ENCODE results near the gene VKORC1L1.
"Not testable (repeated sequence)": the region's sequence is repeated elsewhere in the genome, so short reads cannot be mapped to it uniquely, and the experiment has no call there.

VKORC1L1 gene

DNA sequence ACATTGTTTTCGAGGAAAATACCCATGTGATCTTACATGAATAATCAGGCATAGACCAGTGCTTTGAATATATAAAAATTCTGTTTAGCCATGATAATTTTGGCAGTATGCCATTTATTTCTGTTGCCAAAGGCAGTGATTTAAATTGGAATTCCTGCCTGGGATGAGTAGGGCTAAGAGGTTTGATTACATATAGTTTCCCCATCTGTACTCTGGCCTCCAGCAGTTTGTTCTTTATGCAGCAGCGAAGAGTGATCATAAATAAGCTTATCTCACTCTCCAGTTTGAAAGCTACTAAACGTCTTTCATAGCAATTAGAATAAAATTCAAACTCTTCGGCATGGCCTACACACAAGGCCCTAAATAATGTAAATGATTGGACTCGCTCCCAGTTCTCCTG lies 72.9 kb downstream of the VKORC1L1 start:
- not testable (repeated sequence) for DNase-seq

DNA sequence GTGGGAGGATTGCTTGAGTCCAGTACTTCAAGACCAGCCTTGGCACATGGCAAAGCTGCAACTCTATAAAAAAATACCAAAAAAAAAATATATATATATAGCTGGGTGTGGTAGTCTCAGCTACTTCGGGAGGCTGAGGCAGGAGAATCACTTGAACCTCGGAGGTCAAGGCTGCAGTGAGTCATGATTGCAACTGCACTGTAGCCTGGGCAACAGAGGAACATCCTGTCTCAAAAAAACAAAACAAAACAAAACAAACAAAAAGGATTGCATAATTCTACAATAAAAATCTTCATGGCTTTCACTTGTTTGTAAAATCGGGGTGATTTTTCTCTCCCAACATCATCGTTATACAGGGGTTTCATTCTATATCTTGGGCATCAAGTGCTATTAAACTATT lies 74.0 kb downstream of the VKORC1L1 start:
- no peak for DNase-seq

DNA sequence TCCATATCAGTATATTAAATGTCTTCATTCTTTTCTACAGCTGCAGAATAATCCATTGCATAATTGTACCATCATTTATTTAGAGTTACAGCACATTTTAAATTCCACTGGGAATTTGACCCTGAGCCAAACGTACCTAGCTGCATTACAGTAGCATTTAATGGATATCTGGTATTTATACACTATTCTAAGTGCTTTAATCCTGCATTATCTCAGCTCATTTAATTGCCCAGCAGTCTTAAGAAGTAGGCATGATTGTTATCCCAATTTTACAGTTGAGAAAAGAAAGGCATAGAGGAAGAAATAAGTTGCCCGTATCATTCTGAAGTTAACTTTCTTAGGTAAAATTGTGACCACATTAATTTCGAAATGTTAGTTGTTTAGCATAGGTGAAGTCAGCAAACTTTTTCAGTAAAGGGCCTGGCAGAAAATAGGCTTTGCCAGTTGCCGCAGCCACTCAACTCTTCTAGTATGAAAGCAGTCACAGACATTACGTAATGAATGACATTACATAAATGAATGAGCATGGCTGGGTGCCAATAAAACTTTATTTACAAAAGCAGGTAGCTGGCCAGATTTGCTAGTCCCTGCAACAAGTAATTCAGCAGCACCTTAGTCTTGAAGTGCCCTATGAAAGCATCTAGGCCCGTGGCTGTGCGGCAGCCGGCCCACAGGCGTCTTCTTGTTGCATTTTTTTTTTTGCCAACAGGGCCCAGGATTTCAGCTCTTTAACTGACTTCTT lies 79.1 kb downstream of the VKORC1L1 start:
- no peak for DNase-seq

DNA sequence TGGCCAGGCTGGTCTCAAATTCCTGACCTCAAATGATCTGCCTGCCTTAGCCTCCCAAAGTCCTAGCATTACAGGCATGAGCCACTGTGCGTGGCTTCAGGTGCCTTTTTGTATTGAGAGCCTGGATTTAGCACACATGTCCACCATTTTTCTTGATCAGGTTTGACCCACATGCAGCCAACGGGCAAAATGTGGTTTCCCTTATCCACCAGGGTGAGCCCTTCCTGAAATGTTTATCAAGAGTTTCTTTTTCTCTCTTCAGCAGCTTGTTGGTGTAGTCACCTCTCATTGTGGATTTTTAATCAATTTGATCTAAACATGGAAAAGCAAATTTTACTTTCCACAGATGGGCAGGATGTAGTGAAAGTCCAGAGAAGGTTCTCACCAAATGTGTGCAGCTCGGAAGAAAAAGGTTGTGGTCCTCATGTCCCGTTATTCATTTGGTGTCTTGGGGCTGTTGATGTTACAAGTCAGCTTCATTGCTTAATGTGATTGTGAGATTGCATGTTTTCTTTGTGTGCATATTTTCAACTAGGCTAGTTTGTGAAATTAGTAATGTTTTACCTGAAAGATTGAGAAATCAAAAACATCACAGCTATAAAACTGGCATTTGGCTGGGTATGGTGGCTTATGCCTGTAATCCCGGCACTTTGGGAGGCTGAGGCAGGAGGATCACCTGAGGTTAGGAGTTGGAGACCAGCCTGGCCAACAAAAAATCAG lies 80.3 kb downstream of the VKORC1L1 start:
- DNase-seq = no peak

DNA sequence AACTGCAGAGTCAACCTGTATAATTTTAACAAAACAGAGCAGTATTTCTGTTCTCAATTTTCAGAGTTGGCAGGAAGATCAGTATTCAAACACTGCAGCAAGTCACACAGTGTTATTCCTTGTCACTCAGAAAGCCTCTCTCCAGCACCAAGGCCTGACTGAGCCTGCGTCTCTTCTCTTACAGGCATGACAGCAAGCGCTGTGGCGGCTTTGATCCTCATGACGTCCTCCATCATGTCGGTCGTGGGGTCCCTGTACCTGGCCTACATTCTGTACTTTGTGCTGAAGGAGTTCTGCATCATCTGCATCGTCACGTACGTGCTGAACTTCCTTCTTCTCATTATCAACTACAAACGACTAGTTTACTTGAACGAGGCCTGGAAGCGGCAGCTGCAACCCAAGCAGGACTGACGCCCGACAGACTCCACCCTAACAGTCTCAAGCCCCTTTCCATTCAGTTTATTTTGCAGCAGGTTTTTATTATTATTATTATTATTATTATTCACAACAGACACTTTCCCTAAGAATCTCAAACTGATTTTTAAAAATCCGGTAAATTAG lies 81.1 kb downstream of the VKORC1L1 start:
- no peak for DNase-seq

DNA sequence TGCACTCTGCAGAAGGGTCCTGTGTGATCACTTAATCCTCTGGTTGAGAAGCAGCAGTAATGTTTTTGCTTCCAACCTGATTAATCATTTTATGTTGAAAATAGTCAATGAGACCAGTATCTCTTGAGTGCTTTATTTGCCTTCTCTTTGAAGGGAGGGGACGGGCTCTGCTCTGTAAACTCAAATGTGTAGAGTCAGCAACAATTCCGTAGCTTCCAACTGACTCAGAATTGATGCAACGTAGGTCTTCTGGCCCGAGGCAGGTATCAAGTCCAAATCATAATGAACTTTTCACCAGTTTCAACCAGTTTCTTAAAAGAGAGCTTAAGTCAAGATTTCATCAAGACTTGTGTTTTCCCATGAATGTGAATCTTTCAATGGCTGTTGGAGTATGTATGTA lies 82.8 kb downstream of the VKORC1L1 start:
- no peak for DNase-seq

DNA sequence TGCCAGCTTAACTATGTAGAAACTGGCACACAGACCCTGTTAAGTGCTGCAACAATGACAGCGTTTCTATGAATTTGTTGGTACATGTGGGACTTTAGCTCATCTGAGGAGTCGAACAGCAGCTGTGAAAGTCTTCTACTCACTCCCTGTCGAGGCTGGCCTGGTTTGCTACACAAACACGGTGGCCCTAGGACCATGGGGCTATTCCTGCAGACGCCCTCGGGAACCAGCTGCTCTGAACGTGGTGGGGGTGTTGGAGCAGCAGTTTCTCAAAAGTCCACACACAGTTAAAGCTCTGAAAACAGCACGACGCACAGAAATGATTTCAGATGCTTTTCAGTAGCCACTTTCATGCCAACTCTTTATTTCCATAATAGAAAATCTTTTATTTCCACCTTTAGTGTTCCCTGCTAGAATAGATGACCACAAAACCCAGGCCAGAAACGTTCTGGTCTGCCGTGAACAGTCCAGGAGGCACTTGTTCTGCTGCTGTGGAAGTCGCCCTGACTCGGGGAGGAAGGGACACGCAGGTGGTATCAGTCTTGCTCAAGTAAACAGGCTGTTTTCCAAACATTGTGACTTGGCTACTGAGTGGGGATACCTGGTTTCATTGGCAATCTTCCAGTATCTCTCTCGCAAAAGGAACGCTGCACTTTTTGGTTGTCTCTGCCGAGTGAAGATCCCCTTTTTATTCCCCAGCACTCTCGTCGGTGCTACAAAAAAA lies 87.6 kb downstream of the VKORC1L1 start:
- no peak for DNase-seq

DNA sequence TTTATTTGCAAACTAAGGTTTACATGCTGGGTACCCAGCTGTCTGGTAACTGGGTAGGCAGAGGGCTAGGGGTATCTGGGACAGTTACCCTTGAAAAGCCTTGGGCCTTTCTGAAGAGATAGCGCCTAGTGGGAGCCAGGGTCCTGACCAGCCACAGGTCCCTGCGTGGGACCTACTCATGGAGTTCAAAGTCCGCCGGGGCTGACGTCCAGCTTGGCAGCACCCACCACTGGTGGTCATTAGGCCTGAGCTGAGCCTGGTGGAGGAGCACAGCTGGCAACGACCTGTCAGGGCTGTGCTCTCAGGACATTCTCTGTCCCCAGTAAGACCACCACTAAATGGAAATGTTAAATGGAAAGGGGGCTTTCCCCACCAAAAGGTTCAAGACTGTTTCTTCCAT lies 89.2 kb downstream of the VKORC1L1 start:
- no peak for DNase-seq

DNA sequence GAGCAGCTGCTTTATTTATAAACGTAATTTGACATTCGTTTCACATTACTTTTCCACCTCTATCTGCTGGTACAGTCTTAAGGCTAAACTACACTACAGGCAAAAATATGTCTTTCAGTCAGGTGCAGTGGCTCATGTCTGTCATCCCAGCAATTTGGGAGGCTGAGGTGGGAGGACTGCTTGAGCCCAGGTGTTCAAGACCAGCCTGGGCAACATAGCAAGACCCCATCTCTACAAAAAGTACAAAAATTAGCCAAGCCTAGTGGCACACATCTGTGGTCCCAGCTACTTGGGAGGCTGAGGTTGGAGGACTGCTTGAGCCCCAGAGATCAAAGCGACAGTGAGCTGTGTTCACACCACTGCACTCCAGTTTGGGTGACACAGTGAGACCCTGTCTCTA lies 91.8 kb downstream of the VKORC1L1 start:
- DNase-seq = not testable (repeated sequence)

DNA sequence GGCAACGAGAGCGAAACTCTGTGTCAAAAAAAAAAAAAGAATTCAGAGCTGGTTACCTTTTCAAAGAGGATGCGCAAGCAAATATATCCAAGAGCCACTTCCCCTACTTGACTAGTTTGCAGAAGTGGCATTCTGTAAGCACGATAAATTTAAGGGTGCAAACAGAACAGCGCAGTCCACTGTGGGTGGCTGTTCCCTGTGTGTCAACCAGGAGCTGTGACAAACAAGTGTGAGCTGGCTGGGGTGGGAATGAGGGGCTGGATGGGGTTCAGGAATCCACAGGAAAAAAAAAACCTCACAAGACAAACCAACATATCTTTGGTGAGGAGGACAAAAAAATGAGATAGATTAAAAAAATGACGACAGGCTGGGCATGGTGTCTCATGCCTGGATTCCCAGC lies 93.3 kb downstream of the VKORC1L1 start:
- DNase-seq = no peak

DNA sequence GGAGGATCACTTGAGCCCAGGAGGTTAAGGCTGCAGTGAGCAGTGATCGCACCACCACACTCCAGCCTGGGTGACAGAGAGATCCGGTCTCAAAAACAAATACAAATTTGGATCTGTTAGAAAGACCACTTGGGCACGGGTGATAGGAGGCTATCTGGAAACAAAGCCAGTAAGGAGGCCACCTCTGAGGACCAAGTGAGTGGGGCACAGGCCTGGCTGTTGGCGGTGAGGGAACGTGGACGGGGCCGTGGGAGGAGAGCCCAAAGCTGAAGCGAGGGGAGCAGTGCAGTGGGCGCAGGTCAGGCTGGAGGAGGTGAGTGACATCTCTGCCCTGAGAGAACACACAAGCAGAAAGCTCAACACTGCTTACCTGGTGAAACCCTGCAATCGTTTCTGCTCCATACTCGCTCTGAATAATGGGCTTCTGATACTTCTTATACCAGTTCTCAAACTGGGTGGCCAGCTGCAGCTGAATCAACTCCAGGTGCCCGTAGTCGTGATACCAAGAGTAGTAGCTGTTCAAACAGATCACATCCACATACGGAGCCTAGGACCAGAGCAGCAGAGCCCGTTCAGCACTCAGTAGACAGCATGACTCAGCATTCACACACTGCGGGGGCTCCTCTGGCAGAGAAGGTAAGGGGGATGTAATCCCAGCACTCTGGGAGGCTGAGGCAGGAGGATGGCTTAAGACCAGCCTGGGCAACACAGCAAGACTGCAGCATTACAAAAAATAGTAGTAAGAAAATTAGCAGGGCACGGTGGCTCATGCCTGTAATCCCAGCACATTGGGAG lies 94.7 kb downstream of the VKORC1L1 start:
- no peak for DNase-seq

DNA sequence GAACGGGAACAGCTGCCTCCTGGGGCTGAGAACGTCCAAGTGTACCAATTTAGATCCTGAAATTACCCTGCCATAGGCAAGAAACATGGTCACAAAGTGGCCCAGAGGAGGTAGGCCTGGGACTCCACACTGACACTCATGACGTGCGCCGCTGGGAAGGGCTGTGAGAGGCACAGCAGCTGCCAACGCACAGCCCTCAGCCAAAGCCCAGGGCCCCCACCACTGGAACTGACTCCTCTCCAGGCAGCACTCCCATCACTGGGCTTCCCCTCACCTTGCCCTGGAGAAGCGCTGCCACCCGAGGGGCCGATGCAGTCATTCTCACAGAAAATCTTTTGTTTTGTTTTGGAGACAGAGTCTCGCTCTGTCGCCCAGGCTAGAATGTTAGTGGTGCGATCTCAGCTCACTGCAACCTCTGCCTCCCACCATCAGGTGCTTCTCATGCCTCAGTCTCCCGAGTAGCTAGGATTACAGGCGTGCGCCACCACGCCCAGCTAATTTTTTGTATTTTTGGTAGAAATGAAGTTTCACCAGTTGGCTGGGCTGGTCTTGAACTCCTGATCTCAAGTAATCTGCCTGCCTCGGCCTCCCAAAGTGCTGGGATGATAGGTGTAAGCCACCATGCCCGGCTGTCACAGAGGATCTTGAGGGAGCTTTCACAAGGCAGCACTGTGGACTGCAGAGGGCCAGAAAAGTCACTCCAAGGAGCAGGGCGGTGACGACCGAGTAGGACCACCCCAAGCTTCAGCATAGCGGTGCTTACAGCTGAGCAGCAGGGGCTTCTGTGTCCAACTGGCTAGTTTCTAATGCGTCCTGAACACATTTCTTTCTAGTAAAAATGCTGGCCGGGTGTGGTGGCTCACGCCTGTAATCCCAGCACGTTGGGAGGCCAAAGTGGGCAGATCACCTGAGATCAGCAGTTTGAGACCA lies 95.6 kb downstream of the VKORC1L1 start:
- DNase-seq = no peak

DNA sequence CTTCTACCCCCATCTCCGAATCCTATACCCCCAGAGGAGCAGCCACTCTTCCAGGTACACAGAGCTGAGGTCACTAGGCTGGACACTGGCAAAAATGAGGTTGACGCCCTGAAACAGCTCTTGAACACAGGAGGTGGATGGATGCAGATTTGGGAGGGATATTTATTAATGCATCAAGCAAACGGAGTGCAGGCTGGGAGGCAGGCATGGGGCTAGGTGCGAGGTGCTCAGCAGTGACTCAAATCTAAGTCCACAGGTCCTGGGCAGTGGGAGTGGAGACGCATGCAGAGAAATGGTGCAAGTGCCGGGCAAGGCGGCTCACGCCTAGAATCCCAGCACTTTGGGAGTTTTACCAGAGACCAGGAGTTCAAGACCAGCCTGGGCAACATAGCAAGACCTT lies 98.1 kb downstream of the VKORC1L1 start:
- no peak for DNase-seq

DNA sequence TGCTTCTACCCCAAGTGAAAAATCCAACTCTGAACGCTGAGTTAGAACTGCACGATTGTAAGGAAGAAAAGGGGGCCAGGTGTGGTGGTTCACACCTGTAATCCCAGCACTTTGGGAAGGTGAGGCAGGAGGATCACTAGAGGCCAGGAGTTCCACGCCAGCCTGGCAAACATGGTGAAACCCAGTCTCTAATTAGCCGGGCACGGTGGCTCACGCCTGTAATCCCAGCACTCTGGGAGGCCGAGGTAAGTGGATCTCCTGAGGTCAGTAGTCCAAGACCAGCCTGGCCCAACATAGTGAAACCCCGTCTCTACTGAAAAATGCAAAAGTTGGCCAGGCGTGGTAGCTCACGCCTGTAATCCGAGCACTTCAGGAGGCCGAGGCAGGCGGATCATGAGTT lies 100.1 kb downstream of the VKORC1L1 start:
- DNase-seq = no peak

DNA sequence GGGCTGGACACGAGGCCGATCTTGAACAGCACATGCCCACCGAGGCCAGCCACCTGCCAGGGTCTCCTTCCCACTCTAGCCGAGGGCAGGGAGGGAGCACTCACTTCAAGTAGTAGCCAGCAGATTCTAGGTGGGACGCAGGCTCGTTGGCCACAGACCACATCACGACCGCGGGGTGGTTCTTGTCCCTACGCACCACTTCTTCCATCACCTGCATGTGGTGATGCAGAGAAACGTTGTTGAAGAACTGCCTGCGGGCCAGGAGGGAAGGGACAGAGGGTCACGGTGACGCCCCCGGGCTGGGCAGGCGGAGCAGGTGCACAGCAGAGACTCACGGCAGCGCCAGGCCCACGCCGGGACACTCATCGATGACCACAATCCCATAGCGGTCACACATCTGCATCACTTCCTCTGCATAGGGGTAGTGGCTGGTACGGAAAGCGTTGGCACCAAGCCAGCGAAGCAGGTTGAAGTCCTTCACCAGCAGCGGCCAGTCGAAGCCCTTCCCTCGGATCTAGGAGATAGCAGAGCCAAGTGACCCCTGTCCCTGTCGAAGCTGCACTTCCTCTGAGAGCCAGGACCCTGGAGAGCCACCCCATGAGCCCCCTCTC lies 101.4 kb downstream of the VKORC1L1 start:
- DNase-seq = no peak

DNA sequence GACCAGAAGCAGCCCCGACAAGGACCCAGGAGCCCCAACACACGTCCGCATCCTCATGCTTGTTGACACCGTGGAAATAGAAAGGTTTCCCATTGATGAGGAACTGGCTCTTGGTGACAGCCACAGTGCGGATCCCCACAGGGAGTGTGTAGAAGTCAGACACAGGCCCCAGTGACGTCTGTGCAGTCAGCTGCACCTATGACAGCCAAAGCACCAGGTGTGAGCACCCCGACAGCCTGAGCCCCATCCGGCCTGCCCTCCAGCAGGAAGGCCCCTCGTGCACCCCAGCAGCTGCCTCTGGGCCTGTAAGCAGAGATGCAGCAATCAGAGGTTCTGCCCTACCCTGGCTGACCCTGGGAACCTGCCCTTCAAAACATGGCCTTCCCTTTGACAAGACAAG lies 102.0 kb downstream of the VKORC1L1 start:
- DNase-seq = no peak

DNA sequence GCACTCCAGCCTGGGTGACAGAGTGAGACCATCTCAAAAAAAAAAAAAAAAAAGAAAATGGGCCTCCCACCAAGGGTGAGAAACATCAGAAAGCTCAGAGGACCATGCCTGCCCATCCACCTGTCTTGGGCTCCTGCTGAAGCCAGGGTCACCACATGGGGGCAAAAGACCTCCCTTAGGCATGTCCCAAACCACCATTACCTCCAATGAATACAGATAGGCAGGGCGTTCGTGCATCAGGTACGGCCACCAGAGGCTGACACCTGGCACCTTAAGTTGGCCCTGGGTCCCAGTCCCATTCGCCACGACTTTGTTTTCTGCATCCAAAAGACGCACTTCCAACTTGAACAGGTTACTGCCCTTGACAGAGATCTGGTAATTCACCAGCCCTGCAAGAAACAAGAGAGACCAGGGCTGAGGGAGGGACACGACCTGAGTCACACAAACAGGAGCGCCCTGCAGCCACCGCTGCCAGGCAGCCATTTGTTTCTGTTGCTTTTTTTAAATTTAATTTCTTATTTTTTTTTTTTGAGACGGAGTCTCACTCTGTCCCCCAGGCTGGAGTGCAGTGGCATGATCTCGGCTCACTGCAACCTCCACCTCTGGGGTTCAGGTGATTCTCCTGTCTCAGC lies 103.1 kb downstream of the VKORC1L1 start:
- no peak for DNase-seq

DNA sequence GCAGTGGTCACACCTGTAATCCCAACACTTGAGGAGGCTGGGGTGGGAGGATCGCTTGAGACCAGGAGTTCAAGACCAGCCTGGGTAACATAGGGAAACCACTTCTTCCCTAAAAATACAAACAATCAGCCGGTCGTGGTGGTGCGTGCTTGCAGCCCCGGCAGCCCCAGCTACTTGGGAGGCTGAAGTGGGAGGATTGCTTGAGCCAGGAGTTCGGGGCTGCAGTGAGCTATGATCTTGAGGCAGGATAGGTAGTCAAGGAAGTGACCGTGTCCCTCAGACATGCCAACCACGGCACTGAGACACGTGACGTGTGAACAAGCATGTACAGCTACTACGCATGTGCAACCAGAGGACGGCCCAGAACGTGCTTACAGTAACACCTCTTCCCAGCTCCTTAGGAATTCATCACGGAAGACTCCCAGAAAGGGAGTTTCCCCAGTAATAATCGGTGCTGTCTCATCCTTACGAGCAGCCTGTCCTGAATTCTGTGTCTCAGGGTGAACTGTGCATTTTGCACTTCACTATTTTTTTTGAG lies 103.9 kb downstream of the VKORC1L1 start:
- no peak for DNase-seq

DNA sequence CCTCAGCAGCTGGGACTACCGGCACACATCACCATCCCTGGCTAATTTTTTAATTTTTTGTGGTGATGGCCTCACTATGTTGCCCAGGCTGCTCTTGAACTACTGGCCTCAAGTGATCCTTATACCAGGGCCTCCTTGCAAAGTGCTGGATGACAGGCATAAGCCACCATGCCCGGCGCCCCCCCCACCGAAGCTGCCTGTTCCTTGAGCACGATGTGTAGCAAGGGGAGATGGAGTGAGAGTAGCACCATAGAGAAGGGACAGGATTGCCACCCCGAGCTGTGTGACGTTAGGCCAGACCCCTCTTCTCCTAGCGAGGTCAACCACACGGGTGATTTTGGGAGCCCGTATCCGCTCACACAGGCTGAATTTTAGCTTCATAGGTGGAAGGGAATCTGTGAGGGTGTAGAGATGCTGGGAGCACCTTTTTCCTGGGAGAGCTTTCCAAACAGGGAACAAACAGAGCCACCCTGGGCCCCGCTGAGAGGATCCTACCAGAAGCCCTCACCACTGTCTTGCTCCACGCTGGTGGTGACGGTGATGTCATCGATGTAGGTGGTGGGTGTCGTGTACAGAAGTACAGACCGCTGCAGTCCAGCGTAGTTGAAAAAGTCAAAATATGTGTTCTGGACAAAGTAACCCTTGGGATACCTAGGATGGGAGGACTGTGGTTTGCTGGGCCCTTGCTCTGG lies 106.2 kb downstream of the VKORC1L1 start:
- no peak for DNase-seq
